C4-2B (cell line): Measurements from ENCODE around the gene KLHL18.

Experiments
- ZFX ChIP-seq: fragments of 450-650 bp; IDR thresholded peaks from 2 replicates; pipeline ENCODE4 v1.6.1; 2017
- TF ChIP-seq, protein P1 (sequence below): fragments of 450-650 bp; conservative IDR thresholded peaks from 2 replicates; pipeline ENCODE4 v1.5.1; 2017; ENCODE audit warnings: mild to moderate bottlenecking

DNA sequence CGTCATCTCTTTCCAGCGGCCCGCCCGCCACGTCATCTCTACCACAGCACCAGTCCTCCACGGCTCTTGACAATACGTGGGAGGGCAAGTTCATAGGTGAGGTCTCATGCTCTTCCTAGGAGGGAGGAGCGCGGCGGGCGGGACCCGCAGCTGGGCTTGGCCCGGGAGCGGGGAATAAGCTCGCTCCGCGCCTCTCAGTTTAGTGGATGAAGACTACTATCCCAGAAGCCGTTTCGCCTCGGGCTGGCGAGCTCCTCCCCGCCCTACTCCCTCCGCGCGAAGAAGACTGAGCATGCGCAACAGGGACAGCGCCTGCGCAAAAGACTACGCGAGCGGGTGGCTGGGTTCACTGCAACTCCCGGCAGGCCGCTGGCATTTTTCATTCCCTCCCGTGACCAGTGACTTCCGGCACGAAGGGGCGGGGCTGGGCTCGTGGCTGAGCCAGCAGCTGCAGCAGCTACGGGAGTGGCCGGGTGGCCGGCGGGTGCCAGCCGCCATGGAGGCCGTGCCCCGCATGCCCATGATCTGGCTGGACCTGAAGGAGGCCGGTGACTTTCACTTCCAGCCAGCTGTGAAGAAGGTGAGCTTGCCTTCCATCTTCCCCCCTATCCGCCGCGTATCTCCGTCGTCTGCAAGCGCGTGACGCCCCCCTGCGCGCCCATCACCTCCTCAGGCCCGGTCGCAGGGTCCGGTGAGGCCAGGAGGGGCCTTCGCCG is 98.0 kb downstream of the KLHL18 start, which contains the start of gene PTPN23:
- TF ChIP-seq, protein P1, sequence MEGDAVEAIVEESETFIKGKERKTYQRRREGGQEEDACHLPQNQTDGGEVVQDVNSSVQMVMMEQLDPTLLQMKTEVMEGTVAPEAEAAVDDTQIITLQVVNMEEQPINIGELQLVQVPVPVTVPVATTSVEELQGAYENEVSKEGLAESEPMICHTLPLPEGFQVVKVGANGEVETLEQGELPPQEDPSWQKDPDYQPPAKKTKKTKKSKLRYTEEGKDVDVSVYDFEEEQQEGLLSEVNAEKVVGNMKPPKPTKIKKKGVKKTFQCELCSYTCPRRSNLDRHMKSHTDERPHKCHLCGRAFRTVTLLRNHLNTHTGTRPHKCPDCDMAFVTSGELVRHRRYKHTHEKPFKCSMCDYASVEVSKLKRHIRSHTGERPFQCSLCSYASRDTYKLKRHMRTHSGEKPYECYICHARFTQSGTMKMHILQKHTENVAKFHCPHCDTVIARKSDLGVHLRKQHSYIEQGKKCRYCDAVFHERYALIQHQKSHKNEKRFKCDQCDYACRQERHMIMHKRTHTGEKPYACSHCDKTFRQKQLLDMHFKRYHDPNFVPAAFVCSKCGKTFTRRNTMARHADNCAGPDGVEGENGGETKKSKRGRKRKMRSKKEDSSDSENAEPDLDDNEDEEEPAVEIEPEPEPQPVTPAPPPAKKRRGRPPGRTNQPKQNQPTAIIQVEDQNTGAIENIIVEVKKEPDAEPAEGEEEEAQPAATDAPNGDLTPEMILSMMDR = no peak
- no peak; the same call in 1 of the 2 replicates for TF ChIP-seq ZFX
